K562 (cell line): ENCODE results near the gene MPPED1. TPM values are rescaled to one million over a fixed set of nuclear protein-coding genes. Genes with fewer than 3 reads are reported as not detected.

Source experiments
- DIDO1 ChIP-seq: fragments of 450-650 bp; IDR thresholded peaks from 2 replicates; pipeline ENCODE4 v1.6.1; 2016; ENCODE audit warnings: low read depth, missing biosample characterization, missing genetic modification characterization
- GABPA ChIP-seq: fragments of 200-800 bp; sonication (Bioruptor generic); conservative IDR thresholded peaks from 2 replicates; pipeline ENCODE4 v1.6.1; 2016; ENCODE audit warnings: low read depth, missing genetic modification characterization, missing compliant biosample characterization
- RFX5 ChIP-seq: IDR thresholded peaks from 2 replicates; pipeline ENCODE4 v1.6.1; 2011; ENCODE audit warnings: low read depth, mild to moderate bottlenecking, improper control_type of control experiment, low read length
- SETDB1 ChIP-seq: IDR thresholded peaks from one replicate; pipeline ENCODE4 v1.6.1; 2012; ENCODE audit warnings: low read length, control low read depth, inconsistent platforms
- polyA plus RNA-seq, 8 experiments: library from polyadenylated mRNA; depleted of rRNA in 4 of 8; stranded (reverse) in 5 of 8; unstranded in 3 of 8; fragments of >200 nt; fragmentation: Nextera tagmentation in 2 of 8; fragmentation: Illumina TruSeq in 1 of 8; extraction: Ambion mirVana in 2 of 8; extraction: Trizol in 1 of 8; gene quantifications; 2 replicates each; pipeline versions ENCODE4 v1.2.1 to v1.2.3, GENCODE V29; 2011 to 2014; ENCODE audit warnings: inconsistent platforms in 1 of 8, missing spikeins in 1 of 8
- total RNA-seq, 7 experiments: library from RNA; depleted of rRNA in 6 of 7; stranded (reverse); fragments of >200 nt in 6 of 7; fragmentation: Illumina TruSeq in 2 of 7; extraction: Trizol in 2 of 7; gene quantifications; 2 replicates each; pipeline versions ENCODE4 v1.2.1 to v1.2.3, GENCODE V29; 2011 to 2021; ENCODE audit warnings: low replicate concordance in 1 of 7
- TF ChIP-seq, protein P1 (sequence below): fragments of 450-650 bp; IDR thresholded peaks from 2 replicates; pipeline ENCODE4 v1.6.1; 2017; ENCODE audit warnings: antibody characterized with exemption, mild to moderate bottlenecking
- TF ChIP-seq, protein P2 (sequence below): sonication (generic); formaldehyde crosslinking; IDR thresholded peaks from 2 replicates; pipeline ENCODE4 v1.8.0; 2022; ENCODE audit warnings: mild to moderate bottlenecking, missing genetic modification reagents, borderline replicate concordance

The MPPED1 gene
- total and polyA plus RNA-seq, 9 of the 15 experiments (the other 6 are each of a cell fraction or from before 2014, with no cell fraction given), result not detected

DNA sequence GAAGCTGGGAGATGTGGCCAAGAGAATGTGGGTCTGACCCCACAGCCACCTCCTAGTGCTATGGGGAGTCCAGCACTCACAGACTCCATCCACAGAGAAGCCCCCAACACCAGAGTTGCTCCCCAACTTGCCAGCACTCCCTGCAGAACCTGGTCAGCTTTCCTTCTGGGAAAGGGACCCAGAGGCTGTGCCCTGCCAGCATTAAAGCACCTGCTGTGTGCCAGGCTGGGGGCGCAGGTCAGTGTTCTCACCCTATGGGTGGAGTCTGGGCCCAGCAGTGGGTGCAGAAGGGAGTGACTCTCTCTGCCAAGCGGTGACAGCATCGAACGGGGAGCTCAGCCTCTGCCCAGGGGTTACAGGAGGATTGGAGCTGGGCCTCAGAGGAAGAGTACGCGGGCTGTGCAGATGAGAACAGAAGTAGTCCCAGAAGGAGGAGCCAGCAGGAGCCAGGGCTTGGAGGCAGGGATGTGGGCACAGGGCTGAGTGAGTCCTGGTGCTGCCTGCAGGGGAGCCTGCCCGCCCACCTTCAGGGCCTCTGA, 114.4 kb downstream of the MPPED1 start (continued):
- TF ChIP-seq, protein P1, sequence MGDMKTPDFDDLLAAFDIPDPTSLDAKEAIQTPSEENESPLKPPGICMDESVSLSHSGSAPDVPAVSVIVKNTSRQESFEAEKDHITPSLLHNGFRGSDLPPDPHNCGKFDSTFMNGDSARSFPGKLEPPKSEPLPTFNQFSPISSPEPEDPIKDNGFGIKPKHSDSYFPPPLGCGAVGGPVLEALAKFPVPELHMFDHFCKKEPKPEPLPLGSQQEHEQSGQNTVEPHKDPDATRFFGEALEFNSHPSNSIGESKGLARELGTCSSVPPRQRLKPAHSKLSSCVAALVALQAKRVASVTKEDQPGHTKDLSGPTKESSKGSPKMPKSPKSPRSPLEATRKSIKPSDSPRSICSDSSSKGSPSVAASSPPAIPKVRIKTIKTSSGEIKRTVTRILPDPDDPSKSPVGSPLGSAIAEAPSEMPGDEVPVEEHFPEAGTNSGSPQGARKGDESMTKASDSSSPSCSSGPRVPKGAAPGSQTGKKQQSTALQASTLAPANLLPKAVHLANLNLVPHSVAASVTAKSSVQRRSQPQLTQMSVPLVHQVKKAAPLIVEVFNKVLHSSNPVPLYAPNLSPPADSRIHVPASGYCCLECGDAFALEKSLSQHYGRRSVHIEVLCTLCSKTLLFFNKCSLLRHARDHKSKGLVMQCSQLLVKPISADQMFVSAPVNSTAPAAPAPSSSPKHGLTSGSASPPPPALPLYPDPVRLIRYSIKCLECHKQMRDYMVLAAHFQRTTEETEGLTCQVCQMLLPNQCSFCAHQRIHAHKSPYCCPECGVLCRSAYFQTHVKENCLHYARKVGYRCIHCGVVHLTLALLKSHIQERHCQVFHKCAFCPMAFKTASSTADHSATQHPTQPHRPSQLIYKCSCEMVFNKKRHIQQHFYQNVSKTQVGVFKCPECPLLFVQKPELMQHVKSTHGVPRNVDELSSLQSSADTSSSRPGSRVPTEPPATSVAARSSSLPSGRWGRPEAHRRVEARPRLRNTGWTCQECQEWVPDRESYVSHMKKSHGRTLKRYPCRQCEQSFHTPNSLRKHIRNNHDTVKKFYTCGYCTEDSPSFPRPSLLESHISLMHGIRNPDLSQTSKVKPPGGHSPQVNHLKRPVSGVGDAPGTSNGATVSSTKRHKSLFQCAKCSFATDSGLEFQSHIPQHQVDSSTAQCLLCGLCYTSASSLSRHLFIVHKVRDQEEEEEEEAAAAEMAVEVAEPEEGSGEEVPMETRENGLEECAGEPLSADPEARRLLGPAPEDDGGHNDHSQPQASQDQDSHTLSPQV, result no peak
- no peak for TF ChIP-seq DIDO1 (tag)
- TF ChIP-seq GABPA (tag), result no peak
- no peak for TF ChIP-seq SETDB1
- no peak for TF ChIP-seq RFX5
- TF ChIP-seq, protein P2, sequence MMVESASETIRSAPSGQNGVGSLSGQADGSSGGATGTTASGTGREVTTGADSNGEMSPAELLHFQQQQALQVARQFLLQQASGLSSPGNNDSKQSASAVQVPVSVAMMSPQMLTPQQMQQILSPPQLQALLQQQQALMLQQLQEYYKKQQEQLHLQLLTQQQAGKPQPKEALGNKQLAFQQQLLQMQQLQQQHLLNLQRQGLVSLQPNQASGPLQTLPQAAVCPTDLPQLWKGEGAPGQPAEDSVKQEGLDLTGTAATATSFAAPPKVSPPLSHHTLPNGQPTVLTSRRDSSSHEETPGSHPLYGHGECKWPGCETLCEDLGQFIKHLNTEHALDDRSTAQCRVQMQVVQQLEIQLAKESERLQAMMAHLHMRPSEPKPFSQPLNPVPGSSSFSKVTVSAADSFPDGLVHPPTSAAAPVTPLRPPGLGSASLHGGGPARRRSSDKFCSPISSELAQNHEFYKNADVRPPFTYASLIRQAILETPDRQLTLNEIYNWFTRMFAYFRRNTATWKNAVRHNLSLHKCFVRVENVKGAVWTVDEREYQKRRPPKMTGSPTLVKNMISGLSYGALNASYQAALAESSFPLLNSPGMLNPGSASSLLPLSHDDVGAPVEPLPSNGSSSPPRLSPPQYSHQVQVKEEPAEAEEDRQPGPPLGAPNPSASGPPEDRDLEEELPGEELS (CRISPR knock-in tag), result no peak
- TF ChIP-seq, all 486 proteins: peak for 0
